Measurements from ENCODE around the gene FYB1. TPM values are rescaled to one million over a fixed set of nuclear protein-coding genes. Genes with fewer than 3 reads are reported as not detected.

The FYB1 gene
- total RNA-seq, 1 experiment from 2014 or later = 0.46 TPM

DNA sequence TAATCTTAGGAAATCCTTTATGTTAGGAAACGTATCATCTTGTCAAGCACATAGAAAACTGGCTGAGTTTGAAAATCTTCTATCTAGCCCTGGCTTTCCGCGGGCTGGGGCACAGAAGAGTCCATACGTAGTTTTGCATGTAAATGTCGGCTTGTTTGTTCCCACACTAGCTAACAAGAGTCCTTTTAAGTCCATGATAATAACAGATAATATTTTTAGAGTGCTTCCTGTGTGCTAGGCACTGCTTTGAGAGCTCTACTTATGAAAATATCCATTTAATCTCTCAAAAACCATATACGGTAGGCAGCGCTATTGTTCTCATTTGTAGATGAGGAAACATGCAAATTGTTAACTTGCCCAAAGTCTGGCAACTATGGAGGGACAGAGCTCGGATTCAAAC lies 40.5 kb downstream of the FYB1 start:
- ChIA-PET POLR2A (no interaction called here), CTCF (interaction anchor here (0.5 kb wide), 1 partner anchor 738 kb away, joined by 3 read pairs; no protein-coding TSS in a partner anchor)
- Histone ChIP-seq H3K27ac (ENCODE audit: low read length) (no peak overlapping the region), H3K9me3 (ENCODE audit: control insufficient read depth, insufficient read depth, low read depth, low read length) (no peaks in the 10 kb centered on the region), H3K4me3 (ENCODE audit: low read depth in 2 of 2, low read length in 2 of 2) (no peak overlapping the region), H3K4me1 (ENCODE audit: control insufficient read depth, insufficient read depth, low read length) (no peaks in the 10 kb centered on the region), H3K36me3 (ENCODE audit: control insufficient read depth, insufficient read depth, low read length) (no peaks in the 10 kb centered on the region), H3K27me3 (ENCODE audit: control insufficient read depth, insufficient read depth, low read length) (peaks cover 13% of the 10 kb centered on the region)
- ATAC-seq = no peak
- BruUV-seq (replicated peaks) = no TSS peak
- no peak for DNase-seq (ENCODE audit: low read depth, low spot score)
- TF ChIP-seq REST (IDR thresholded peaks at IDR 0.05; ENCODE audit: insufficient read depth in 1 of 2, low read depth in 2 of 2, low read length in 1 of 2) = no peak
- TF ChIP-seq TCF7L2 (IDR thresholded peaks at IDR 0.05; ENCODE audit: low read depth, low read length) = no peak
- TF ChIP-seq CTCF (IDR thresholded peaks at IDR 0.05) = no peak
- TF ChIP-seq SIN3A (IDR thresholded peaks at IDR 0.05; ENCODE audit: borderline replicate concordance, insufficient read depth, low read depth, low read length) = no peak
- TF ChIP-seq POLR2AphosphoS5 (IDR thresholded peaks at IDR 0.05; ENCODE audit: low read depth, low read length) = no peak
- intact Hi-C loops (cut with micrococcal nuclease; ENCODE audit: unreplicated experiment) (no loop called here), in situ Hi-C loops (cut with HindIII; ENCODE audit: low pct_unique_long_range_greater_than_20kb, low sequenced_read_pairs) (no loop called here)

GRCh38 chr5:39178171-39178570 lies 41.2 kb downstream of the FYB1 start:
- H3K9me3 ChIP-seq (ENCODE audit: control insufficient read depth, insufficient read depth, low read depth, low read length) = no peaks in the 10 kb centered on the region
- H3K36me3 ChIP-seq (ENCODE audit: control insufficient read depth, insufficient read depth, low read length) = no peaks in the 10 kb centered on the region
- no peaks in the 10 kb centered on the region for H3K4me1 ChIP-seq (ENCODE audit: control insufficient read depth, insufficient read depth, low read length)
- BruUV-seq (replicated peaks) = no TSS peak
- ATAC-seq (no peak), DNase-seq (ENCODE audit: low read depth, low spot score) (no peak)
- in situ Hi-C loops (cut with HindIII; ENCODE audit: low pct_unique_long_range_greater_than_20kb, low sequenced_read_pairs) = no loop called here
- POLR2A ChIA-PET = no interaction called here
- TF ChIP-seq REST (IDR thresholded peaks at IDR 0.05; ENCODE audit: insufficient read depth in 1 of 2, low read depth in 2 of 2, low read length in 1 of 2) (no peak), SIN3A (IDR thresholded peaks at IDR 0.05; ENCODE audit: borderline replicate concordance, insufficient read depth, low read depth, low read length) (no peak), POLR2AphosphoS5 (IDR thresholded peaks at IDR 0.05; ENCODE audit: low read depth, low read length) (no peak), TCF7L2 (IDR thresholded peaks at IDR 0.05; ENCODE audit: low read depth, low read length) (no peak), CTCF (IDR thresholded peaks at IDR 0.05) (no peak)
- peaks cover 13% of the 10 kb centered on the region for H3K27me3 ChIP-seq (ENCODE audit: control insufficient read depth, insufficient read depth, low read length)
- no peak overlapping the region for H3K4me3 ChIP-seq (ENCODE audit: low read depth in 2 of 2, low read length in 2 of 2)
- H3K27ac ChIP-seq (ENCODE audit: low read length) = no peak overlapping the region
- intact Hi-C loops (cut with micrococcal nuclease; ENCODE audit: unreplicated experiment) = no loop called here
- CTCF ChIA-PET = no interaction called here

Data from Panc1 (cell line).